ENCODE results near the gene KHDC3L.

DNA sequence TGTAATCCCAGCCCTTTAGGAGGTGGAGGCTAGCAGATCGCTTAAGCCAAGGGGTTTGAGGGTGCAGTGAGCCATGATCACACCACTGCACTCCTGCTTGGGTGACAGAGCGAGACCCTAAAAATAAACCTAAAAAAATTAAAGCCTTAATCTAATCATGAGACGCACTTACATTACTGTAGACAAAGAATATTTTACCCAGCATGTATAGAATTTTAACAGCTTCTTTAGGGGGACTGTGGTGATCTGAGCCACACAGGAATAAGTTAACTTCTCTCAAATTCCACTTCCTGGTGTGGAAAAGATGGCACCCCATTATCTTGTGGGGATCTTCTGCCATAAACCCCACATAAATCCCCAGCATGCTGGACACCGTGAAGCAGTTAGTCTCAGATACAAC, 9.5 kb downstream of the KHDC3L start:
- TF ChIP-seq, protein P1, sequence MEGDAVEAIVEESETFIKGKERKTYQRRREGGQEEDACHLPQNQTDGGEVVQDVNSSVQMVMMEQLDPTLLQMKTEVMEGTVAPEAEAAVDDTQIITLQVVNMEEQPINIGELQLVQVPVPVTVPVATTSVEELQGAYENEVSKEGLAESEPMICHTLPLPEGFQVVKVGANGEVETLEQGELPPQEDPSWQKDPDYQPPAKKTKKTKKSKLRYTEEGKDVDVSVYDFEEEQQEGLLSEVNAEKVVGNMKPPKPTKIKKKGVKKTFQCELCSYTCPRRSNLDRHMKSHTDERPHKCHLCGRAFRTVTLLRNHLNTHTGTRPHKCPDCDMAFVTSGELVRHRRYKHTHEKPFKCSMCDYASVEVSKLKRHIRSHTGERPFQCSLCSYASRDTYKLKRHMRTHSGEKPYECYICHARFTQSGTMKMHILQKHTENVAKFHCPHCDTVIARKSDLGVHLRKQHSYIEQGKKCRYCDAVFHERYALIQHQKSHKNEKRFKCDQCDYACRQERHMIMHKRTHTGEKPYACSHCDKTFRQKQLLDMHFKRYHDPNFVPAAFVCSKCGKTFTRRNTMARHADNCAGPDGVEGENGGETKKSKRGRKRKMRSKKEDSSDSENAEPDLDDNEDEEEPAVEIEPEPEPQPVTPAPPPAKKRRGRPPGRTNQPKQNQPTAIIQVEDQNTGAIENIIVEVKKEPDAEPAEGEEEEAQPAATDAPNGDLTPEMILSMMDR (IDR thresholded peaks at IDR 0.05) = no peak
- no peak for TF ChIP-seq POLR2A (IDR thresholded peaks at IDR 0.05; ENCODE audit: low read depth)

Measured in esophagus muscularis mucosa (tissue), 3 donors.